Measurements from ENCODE around the gene PKNOX2. TPM values are rescaled to one million over a fixed set of nuclear protein-coding genes. Genes with fewer than 3 reads are reported as not detected.

The PKNOX2 gene
- total and polyA plus RNA-seq, 2 of the 4 experiments (the other 2 are of a cell fraction), result 0.72 to 2.3 TPM

GRCh38 chr11:125180413-125181305, 16.1 kb downstream of the PKNOX2 start:
- Histone ChIP-seq H3K23ac (ENCODE audit: low read depth, low read length) (no peak overlapping the region), H2BK20ac (ENCODE audit: low read depth, low read length) (no peak overlapping the region), H4K8ac (ENCODE audit: low read depth in 2 of 2, low read length in 2 of 2) (no peak overlapping the region), H3K18ac (ENCODE audit: low read depth, low read length) (no peak overlapping the region), H3K27me3 (ENCODE audit: control insufficient read depth, insufficient read depth, low read length) (peaks cover 3% of the 10 kb centered on the region; the same call in 1 of the 2 replicates), H3K56ac (ENCODE audit: extremely low read depth, insufficient read depth, low read length) (no peak overlapping the region), H2BK5ac (ENCODE audit: low read depth, low read length, poor library complexity, severe bottlenecking) (no peak overlapping the region), H3K4ac (ENCODE audit: low read depth, low read length) (no peak overlapping the region), H3K14ac (replicated peaks; ENCODE audit: low read depth, low read length) (no peak overlapping the region; the same call in 1 of the 2 replicates), H3K4me3 (ENCODE audit: insufficient read depth, low read depth, low read length) (no peak overlapping the region), H2AK9ac (replicated peaks; ENCODE audit: low read depth, low read length, poor library complexity) (no peak overlapping the region), H4K91ac (ENCODE audit: insufficient read depth, low read depth, low read length) (no peak overlapping the region), H4K20me1 (ENCODE audit: insufficient read depth, low read length) (no peaks in the 10 kb centered on the region), H3K79me1 (ENCODE audit: low read depth in 1 of 2, low read length in 2 of 2) (peaks cover 0 to 4% of the 10 kb centered on the region in 2 experiments; a peak in 1 of 4 replicates), H3K4me1 (ENCODE audit: control insufficient read depth, insufficient read depth, low read length) (peaks cover 5% of the 10 kb centered on the region; the same call in 1 of the 2 replicates), H3K36me3 (ENCODE audit: control insufficient read depth, insufficient read depth, low read length) (no peaks in the 10 kb centered on the region), H4K5ac (ENCODE audit: low read depth, low read length) (no peak overlapping the region), H3K27ac (ENCODE audit: insufficient read depth, low read length) (no peak overlapping the region), H3K4me2 (ENCODE audit: low read depth, low read length) (no peak overlapping the region; the same call in 1 of the 2 replicates), H3K9me1 (ENCODE audit: insufficient read depth, low read length) (peaks cover 6% of the 10 kb centered on the region; the same call in 1 of the 2 replicates), H2BK120ac (ENCODE audit: low read depth, low read length) (no peak overlapping the region), H2BK15ac (ENCODE audit: low read depth, low read length) (no peak overlapping the region), H2AK5ac (ENCODE audit: low read depth, low read length) (no peak overlapping the region), H2AFZ (replicated peaks; ENCODE audit: low read length, poor library complexity) (no peak overlapping the region), H3K9me3 (ENCODE audit: control insufficient read depth, insufficient read depth, low read length) (no peaks in the 10 kb centered on the region), H3K9ac (ENCODE audit: low read depth, low read length) (no peak overlapping the region)
- dilution Hi-C loops (cut with HindIII; ENCODE audit: low sequenced_read_pairs, unreplicated experiment), result no loop called here
- no TSS peak for BruUV-seq (replicated peaks)
- peak; percentile 82 for DNase-seq
- intact Hi-C loops (cut with micrococcal nuclease), result loop anchor here (5.0 kb wide), 1 partner anchor 37 kb away; no protein-coding TSS in a partner anchor
- 100% methylated on average over 1 of the region's 6 CpGs; no CpG with 5 or more reads in 1 of the 2 experiments for whole genome bisulfite sequencing, 2 experiments (ENCODE audit: extremely low coverage in 2 of 2, insufficient read length in 1 of 2)
- CTCF ChIA-PET, result interaction anchor here (0.9 to 1.1 kb wide), 2 partner anchors 16 to 165 kb away, joined by 4 to 5 read pairs; partner anchors contain the start of gene PKNOX2
- ATAC-seq (ENCODE audit: low read depth), result peak; percentile 83
- no peak for TF ChIP-seq MXI1 (IDR thresholded peaks at IDR 0.05; ENCODE audit: borderline replicate concordance, low read depth, low read length)
- no peak for TF ChIP-seq USF2 (IDR thresholded peaks at IDR 0.05; ENCODE audit: low read depth, low read length)
- TF ChIP-seq POLR2A (IDR thresholded peaks at IDR 0.05; ENCODE audit: low read depth, low read length), result no peak
- TF ChIP-seq RFX5 (IDR thresholded peaks at IDR 0.05; ENCODE audit: low read depth, low read length), result no peak
- TF ChIP-seq, protein P1, sequence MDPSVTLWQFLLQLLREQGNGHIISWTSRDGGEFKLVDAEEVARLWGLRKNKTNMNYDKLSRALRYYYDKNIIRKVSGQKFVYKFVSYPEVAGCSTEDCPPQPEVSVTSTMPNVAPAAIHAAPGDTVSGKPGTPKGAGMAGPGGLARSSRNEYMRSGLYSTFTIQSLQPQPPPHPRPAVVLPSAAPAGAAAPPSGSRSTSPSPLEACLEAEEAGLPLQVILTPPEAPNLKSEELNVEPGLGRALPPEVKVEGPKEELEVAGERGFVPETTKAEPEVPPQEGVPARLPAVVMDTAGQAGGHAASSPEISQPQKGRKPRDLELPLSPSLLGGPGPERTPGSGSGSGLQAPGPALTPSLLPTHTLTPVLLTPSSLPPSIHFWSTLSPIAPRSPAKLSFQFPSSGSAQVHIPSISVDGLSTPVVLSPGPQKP (IDR thresholded peaks at IDR 0.05; ENCODE audit: borderline replicate concordance, low read depth, low read length), result no peak
- no peak for TF ChIP-seq FOS (IDR thresholded peaks at IDR 0.05; ENCODE audit: low read depth, low read length)
- no peak for TF ChIP-seq RAD21 (IDR thresholded peaks at IDR 0.05; ENCODE audit: low read length)
- TF ChIP-seq CTCF (conservative IDR thresholded peaks at IDR 0.05; ENCODE audit: low read depth, low read length), result no peak
- TF ChIP-seq RCOR1 (IDR thresholded peaks at IDR 0.05; ENCODE audit: insufficient replicate concordance, low read length), result no peak
- no peak for TF ChIP-seq MAFK (IDR thresholded peaks at IDR 0.05; ENCODE audit: low read depth, low read length)
- TF ChIP-seq MAZ (IDR thresholded peaks at IDR 0.05; ENCODE audit: borderline replicate concordance, low read depth, low read length), result no peak
- TF ChIP-seq SMC3 (IDR thresholded peaks at IDR 0.05; ENCODE audit: low read depth, low read length), result no peak
- in situ Hi-C loops (cut with MboI; ENCODE audit: low sequenced_read_pairs), result no loop called here
- POLR2A ChIA-PET (ENCODE audit: unreplicated experiment), result interaction anchor here (1.0 kb wide), 1 partner anchor 13 kb away, joined by 3 read pairs; no protein-coding TSS in a partner anchor

Data from IMR-90 (cell line).